NOMO-1 treated with DMSO at 0.1 percent for 48 hours (cell line): ENCODE results near the gene CCSER2.
A peak's percentile ranks its signal among the peaks of the same experiment; 100 is the strongest.
"Not testable (repeated sequence)": the region's sequence is repeated elsewhere in the genome, so short reads cannot be mapped to it uniquely, and the experiment has no call there.

Experiments used
- DNase-seq: peaks from one replicate; lab custom pipeline; 2025; ENCODE audit not compliant: unreplicated experiment; lab: John Stamatoyannopoulos, UW

CCSER2 gene

GRCh38 chr10:84312816-84313215, 15.6 kb upstream of the CCSER2 start:
- no peak for DNase-seq

DNA sequence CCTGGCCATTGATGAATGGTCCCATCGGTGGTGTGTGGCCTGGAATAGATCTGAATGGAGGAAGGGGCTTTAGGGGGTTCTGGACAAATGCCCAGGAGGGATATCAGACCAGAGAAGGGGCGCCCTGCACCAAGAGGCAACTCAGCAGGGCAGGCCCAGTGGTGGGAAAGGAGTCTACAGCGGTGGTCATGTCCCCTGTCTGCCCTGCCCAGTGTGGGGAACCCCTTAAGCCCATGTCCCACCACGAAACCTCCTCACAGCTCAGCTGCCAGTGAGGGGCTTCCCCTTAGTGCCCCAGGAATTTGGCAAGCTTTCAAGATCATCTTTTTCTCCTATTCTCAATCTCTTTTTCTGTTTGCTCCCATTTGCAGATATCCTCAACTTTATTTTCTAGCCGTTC, 14.1 kb upstream of the CCSER2 start:
- DNase-seq = no peak

- DNase-seq = no peak
Measured at GRCh38 chr10:84317174-84317573, 11.2 kb upstream of the CCSER2 start.

DNA sequence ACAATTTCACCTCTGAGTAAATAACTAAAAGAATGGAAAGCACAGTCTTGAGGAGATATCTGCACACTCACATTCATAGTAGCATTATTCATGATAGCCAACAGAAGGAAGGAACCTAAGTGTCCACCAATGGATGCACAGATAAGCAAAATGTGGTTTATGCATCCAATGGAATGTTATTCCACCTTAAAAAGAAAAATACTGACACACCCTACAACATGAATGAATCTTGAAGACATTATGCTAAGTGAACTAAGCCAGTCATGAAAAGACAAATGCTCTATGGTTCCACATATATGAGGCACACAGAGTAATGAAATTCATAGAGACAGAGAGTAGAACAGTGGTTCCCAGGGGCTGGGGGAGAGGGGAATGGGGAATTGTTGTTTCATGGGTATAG, 6.5 kb upstream of the CCSER2 start:
- no peak for DNase-seq

DNA sequence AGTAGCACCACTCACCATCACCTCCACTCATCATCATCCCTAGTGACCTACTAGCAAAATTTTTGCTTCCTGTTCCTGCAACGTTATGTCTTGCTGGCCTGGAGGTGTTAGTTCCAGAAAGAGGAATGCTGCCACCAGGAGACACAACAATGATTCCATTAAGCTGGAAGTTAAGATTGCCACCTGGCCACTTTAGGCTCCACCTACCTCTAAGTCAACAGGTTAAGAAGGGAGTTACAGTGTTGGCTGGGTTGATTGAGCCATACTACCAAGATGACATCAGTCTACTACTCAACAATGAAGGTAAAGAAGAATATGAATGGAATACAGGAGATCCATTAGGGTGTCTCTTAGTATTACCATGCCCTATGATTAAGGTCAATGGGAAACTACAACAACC, 4.8 kb upstream of the CCSER2 start:
- not testable (repeated sequence) for DNase-seq

- not testable (repeated sequence) for DNase-seq
Measured at GRCh38 chr10:84326995-84327394, 1.4 kb upstream of the CCSER2 start.

- DNase-seq = peak; percentile 12
Measured at GRCh38 chr10:84329196-84329611, 815 bp downstream of the CCSER2 start.

DNA sequence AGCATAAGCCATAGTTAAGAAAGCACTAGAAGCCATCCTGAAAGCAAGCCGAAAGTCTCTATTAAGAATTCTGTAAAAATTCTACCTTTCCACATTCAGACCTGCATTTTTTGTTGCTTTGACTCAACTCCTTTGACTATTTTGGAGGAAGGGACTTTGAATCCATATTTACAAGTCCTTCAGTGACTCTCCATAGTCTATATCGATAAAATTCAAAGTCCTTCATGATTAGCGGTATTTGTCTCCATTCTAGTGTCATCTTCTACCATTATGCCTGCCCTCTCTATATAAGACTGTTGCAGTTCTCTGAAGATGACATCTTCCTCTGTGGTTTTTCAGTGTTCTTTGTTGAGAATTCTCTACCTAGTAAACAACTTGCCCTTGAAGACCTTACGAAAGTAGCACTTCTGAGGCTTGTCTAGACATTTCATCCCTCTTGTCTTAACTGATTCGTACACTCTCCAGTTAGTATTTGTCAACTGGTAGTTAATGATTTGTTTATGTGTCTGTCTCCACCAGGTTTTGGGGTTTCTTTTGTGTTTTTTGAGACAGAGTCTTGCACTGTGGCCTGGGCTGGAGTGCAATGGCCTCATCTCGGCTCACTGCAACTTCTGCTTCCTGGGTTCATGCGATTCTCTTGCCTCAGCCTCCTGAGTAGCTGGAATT, 1.7 kb downstream of the CCSER2 start:
- no peak for DNase-seq

- DNase-seq = no peak
Measured at GRCh38 chr10:84331091-84331490, 2.7 kb downstream of the CCSER2 start.

GRCh38 chr10:84333864-84334451, 5.6 kb downstream of the CCSER2 start:
- peak; percentile 4 for DNase-seq

DNA sequence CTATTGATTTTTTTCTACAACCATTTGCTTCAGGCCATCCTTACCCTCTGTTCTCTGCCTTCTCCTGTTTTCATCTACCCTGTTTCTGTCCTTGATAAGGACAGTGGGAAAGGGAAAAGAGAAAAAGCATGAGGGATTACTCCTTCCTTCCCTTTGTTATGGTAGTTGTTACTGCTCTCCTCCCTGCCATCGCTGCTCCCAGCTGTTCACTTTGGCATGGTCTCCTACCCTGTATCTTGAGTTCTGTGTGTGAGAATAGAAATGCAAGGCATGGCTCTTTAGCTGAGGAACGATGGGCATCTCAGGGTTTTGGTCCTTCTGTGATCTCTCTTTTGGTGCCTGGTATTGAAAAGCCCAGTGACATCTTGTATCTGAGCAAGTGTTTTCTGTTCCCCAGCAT, 6.4 kb downstream of the CCSER2 start:
- no peak for DNase-seq

DNA sequence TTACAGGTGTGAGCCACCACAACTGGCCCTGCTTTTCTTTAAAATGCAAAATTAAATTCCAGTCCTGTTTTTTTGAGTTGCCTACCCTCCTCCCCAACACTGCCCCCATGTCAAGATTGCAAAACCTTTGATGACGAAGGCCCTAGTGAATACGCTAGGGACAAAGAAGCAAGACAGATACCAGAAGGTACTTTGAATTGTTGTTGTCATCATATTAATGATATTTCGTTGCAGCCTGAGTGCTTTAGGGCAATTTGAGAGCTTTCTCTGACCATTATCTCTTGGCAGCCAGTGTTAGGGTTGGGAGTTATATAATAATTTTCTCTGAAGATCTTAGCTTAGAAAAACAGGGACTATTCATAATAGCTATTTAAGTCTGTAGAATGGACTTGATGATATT, 7.1 kb downstream of the CCSER2 start:
- DNase-seq = no peak

DNA sequence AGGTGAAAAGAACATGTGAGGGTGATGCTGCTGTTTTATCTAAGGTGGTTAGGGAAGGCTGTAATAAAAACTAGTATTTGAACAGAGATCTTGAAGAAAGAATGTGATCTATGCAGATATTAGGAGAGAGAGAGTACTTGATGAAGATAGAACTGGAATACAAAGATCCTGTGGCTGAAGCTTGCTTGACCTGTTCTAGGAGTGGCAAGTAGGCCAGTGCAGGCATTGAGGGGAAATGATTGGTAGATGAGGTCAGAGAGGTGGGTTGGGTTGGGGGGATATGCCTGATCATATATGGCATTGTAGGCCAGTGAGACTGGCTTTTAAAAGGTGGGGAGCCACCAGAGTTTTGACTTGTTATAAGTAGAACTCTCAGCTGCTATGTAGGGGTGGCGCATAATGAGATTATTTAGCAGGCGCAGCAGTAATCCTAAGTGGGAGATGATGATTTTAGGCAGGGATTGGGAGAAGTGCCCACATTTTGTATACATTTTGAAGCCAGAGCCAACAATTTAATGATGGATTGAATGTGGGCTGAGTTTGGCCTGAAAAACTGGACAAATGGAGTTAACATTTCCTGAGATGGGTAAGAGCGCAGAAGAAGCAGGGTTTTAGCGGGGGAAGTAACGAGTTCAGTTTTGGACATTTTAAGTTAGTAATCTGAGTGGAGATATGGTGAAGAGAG, 8.2 kb downstream of the CCSER2 start:
- DNase-seq = no peak

GRCh38 chr10:84337199-84337598, 8.8 kb downstream of the CCSER2 start:
- DNase-seq = no peak

DNA sequence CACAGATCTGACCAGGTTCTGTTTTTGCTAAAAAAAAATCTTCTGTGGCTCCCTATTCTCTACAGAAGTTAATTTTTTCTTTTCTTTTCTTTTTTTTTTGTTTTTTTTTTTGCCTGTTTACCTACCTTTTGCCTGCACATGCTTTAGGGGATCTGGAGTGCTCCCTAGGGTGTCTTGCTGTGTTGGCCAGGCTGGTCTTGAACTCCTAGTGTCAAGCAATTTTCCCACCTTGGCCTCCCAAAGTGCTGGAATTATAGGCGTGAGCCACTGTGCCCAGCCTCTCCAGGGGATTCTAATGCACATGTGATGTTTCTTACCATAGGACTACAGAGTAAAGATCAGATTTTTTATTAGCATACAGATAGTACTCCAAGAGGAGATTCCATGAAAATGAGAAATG, 10.6 kb downstream of the CCSER2 start:
- DNase-seq = no peak

DNA sequence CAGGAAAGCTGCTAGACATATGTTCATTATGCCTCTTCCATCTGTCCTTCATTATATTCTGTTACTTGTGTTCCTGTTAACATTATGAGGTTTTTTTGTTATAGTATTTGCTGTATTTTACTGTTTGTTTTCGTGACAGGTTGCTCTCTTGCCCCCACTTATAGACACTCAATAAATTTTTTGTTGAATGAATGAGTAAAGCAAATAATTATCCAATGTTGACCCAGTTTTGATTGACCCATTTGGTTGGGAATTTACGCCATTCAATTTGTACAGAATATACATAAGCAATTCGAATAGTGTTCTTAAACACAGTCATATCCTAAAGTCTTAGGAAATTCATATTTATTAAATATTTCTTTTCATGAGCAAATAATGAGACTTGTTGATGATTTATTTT, 11.8 kb downstream of the CCSER2 start:
- no peak for DNase-seq

DNA sequence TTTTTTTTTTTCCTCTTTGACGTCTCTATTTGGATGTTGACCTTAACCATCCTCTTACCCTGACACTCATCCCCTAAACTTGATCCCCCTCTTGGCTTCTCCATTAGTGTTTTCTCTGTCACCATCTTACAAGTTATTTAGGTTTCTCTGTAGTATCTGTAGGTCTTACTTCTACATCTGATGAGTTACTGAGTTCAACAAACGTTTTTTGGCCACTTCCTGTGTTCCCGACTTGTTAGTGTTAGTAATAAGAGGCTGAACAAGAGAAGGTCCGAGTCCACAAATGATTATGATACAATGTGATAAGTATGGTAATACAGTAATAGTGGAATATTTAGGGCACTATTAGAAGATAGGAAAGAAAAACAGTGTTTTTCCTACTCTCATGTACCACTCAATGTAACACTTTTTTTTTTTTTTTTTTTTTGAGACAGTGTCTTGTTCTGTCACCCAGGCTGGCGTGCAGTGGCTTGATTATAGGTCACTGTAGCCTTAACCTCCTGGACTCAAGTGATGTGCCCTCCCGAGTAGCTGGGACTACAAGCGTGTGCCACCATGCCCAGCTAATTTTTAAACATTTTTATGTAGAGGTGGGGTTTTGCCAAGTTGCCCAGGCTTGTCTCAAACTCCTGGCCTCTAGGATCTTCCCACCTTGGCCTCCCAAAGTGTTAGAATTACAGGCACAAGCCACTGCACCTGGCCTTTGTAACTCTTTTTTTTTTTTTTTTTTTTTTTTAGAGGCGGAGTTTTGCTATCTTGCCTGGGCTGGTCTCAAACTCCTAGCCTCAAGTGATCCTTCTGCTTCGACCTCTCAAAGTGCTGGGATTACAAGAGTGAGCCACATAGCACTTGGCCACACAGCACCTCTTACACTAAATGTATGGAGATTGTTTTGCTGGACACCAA, 12.5 kb downstream of the CCSER2 start:
- no peak for DNase-seq

DNA sequence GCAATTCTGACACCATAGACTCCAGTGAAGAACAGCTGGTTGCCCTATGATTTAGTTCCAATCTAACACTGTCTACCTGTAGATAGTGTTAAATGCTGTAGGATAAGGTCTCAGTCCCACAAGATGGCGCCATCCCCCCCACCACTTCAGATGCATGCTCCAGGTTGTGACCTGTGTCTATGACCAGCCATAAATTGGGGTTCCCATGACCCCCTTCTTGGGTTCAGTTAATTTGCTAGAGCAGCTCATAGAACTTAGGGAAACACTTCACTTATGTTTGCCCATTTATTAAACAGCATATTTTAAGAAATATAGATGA, 13.1 kb downstream of the CCSER2 start:
- no peak for DNase-seq

DNA sequence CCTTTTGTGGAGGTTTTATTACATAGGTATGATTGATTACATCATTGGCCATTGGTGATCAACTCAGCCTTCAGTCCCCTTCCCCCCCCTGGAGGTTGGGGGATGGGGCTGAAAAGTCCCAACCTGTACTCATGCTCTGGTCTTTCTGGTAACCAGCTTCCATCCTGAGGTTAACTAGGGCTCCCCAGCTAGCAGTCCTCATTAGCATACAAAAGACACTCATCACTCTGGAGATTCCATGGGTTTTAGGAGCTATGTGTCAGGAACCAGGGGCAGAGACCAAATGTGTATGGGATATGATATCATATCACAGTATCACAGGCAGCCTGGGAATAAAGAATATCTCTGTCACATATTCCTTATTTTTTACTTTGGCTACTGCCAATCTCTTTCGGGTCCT, 13.6 kb downstream of the CCSER2 start:
- DNase-seq = no peak

DNA sequence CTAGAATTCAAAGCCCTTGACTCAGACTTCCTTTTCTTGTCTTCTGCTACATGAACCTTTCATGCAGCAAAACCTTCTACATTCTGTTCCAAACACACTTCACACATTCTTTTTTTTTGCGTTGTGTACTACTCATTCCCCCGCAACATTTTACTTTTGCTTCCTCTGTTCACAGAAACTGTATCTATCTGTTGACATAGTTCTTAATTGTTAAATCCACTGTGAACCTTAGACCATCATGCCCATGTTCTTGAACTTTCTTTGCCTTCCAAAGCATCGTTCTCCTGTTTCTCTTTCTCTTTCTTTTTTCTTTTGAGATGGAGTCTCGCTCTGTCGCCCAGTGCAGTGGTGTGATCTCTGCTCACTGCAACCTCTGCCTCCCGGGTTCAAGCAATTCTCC, 14.2 kb downstream of the CCSER2 start:
- DNase-seq = no peak

- DNase-seq = no peak
Measured at GRCh38 chr10:84343831-84344230, 15.4 kb downstream of the CCSER2 start.

DNA sequence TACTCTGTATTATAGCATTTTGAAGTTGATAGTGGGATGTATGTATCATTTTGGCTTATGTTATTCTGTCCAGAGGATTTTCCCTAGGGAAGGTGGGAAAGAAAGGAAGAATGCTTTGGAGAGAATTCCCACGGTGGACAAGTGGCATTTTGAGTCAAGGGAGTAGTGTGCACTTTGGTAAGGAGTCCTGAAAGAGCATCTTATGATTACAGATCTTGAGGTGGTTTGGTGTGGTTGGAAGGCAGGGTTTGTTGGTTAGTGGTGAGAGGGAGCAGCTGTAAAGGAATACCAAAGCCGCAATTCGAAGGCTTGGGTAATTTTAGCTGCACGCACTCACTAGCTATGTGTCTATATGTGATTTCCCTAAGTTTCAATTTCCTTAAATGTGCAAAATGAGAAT, 16.1 kb downstream of the CCSER2 start:
- DNase-seq = no peak
